ENCODE results near the gene ZNF668.
"Not testable (repeated sequence)": the region's sequence is repeated elsewhere in the genome, so short reads cannot be mapped to it uniquely, and the experiment has no call there.

Gene ZNF668

GRCh38 chr16:31100876-31101641, 27.0 kb upstream of the ZNF668 start:
- not testable (repeated sequence) for DNase-seq

- DNase-seq = no peak
These were observed 26.0 kb upstream of the ZNF668 start for GRCh38 chr16:31099860-31100638.

DNA sequence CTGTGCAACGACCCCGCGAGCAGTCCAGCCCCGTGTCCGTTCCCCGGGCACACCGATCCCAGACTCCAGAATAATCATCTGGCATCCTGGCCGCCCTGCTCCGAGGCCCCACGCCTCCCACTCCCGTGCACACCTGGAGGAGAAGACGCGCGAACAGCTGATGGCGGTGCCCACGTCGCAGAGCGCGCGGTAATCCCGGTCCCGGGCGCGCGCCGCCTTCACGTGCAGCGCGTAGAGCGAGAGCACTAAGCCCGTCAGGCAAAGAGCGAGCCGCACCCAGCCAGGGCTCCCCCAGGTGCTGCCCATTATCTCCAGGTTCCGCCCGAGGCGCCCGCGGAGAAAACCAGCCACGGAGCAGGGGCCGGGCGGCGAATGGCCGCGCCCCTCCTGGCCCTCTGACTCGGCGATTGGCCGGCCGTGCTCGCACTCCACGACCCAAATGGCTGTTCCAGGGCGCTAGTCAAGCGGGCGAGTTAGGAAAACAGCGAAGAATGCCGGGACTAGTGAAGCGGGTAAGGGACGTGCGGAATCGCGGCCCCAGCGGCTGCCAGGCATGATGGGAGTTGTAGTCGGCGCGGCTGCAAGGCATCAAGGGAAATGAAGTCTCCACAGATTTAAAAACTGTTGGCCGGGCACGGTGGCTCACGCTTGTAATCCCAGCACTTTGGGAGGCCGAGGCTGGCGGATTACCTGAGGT, 20.5 kb upstream of the ZNF668 start, which contains the start of gene VKORC1:
Gene VKORC1, minus strand, starts transcription at position 374 of the 697 bp plus-strand sequence. Its CDS starts 68 bp downstream, at position 306.
- peak; percentile 97 for DNase-seq

DNA sequence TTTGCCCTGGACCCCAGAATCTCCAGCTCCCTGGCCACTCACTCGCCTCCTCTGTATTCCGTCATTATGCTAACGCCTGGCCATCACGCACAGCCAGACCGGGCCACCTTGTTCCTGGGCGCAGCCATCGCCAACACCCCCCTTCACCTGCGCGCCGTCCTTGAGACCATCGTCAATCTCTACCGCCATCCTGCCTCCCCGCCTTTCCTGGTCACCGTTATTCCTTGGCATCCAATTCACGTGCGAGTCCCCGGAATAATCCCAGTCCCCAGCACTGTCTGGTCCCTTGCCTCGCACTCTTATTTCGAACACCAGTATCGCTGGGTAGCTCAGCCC, 20.0 kb upstream of the ZNF668 start:
- DNase-seq = no peak

GRCh38 chr16:31093132-31093703, 19.2 kb upstream of the ZNF668 start:
- peak; percentile 52 for DNase-seq

GRCh38 chr16:31092330-31092729, 18.3 kb upstream of the ZNF668 start:
- DNase-seq = no peak

GRCh38 chr16:31090540-31090939, 16.5 kb upstream of the ZNF668 start:
- no peak for DNase-seq

DNA sequence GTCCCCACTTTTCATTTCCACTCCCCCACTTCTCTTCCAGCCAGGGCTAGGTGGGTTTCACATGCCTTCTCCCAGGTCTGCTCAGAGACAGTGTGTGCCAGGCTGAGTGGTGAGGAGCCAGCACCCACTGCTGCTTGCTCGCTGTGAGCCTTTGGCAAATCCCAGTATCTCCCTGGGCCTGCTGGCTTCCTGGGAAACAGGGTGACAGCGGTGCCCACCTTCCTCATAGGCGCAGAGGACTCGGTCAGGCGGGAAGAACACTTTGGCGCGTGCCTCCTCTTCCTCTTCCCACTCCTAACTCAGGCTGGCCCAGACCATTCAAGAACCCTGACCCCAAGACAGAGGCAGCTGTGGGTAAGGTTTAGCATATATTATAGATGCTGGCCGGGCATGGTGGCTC, 15.2 kb upstream of the ZNF668 start:
- DNase-seq = no peak

- DNase-seq = no peak
These were observed 14.6 kb upstream of the ZNF668 start, which contains the start of gene PRSS53 for GRCh38 chr16:31088459-31089183. Gene PRSS53 (minus strand): TSS chr16:31088943. CDS start chr16:31088809, 134 bp downstream.

DNA sequence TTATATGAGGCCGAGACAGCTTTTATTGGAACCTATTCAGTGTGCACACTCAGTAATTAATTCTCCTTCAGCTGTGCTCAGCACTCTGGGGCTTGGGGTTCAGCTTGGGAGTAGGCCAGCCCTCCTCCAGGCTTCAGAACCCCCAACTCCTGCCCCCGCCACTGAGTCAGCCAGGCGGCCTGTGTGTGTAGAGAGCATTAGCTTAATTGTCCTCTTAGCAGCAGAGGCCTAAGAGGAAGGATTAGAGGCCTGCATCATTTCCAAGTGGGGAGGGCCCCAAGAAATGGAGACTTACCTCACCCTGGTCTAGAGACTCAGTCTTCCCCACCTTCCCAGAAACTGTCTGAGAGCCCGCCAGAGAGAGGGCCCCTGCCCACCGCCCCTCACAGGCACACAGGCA, 13.9 kb upstream of the ZNF668 start:
- DNase-seq = no peak

- no peak for DNase-seq
These were observed 13.4 kb upstream of the ZNF668 start for GRCh38 chr16:31087481-31087880.

- DNase-seq = no peak
These were observed 12.5 kb upstream of the ZNF668 start for GRCh38 chr16:31086629-31086906.

DNA sequence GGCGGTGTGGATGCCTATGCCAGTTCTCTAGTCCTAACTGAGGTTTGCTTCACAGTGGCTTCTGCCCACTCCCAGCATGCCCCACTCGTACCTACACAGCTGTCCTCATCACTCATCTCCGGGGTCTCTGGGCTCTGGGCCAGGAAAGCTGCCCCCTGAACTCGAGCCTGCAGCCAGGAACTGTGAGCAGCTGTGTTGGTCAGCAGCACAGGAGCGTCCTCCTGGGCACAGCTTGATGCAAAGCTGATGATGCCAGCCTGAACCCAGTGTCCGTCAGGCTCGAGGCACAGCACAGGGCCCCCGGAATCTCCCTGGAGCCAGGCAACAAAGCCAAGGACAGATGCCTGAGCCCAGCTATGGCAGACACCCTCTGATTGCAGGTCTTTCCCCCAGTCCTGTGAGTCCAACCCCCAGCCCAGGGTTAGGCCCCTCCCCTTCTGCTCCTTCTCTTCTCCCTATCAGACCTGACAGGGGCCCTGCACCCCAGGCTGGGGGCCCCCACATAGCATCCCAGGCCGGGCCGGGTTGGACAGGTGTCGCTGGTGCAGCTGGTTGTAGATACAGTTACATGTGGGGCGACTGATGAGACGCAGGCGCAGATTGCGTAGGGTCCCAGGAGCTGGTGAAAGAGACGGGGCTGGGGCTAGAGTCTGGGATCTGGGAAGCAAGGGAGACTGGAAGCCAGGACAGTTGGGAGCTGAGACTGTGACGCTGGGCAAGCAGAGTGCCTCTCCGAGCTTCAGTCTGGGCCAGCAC, 12.0 kb upstream of the ZNF668 start:
- DNase-seq = no peak

- no peak for DNase-seq
These were observed 11.4 kb upstream of the ZNF668 start for GRCh38 chr16:31085411-31085810.

DNA sequence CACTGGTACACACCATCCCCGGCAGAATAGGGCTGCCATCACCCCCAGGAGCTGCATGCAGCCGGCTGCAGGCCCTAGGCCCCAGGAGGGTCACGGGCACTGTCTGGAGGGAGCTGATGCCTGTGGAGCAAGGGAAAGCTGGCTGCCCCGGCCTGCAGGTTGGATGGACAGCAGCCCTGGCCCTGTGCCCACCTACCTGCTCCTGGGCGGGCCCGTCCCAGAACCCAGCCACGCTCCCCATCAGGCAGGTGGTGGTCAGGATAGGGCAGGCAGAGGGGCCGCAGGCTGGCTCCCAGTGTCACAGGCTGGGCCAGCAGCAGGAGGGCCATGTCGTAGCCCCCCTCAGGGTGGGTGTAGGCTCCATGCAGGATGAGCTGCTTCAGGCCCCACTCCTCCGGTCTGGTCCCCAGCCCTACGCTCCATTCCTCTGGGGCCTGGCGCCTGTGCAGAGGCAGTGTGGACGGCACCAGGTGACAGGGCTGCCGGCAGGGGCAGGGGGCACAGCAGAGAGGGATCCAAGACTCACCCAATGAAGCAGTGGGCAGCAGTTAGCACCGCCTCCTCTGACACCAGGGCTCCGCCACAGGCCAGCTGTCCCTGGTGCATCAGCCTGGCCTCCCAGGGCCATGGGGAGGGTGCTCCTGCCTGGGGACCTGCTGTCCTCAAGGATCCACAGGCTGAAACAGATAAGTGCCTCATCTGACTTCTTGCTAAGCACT, 10.7 kb upstream of the ZNF668 start:
- DNase-seq = no peak

- DNase-seq = no peak
These were observed 9.9 kb upstream of the ZNF668 start for GRCh38 chr16:31083981-31084380.

DNA sequence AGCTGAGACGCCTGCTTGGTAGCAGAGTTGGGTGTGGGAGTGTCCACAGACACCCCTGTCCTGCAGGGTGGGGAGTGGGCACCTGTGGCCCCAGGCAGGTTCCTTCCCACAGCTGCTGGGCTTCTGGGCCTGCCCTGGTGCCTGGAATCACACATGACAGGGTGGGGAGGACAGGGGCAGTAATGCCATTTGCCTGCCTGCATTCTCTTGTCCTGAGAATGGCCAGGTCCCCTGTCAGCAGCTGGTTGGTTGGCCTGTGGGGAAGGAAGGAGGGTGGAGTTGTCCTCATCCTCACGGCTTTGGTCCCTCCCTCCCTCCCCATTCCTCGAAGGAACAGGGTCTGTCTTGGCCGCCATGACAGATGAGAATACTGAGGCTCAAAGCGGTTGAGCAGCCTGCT, 9.5 kb upstream of the ZNF668 start:
- no peak for DNase-seq

GRCh38 chr16:31083081-31083480, 9.0 kb upstream of the ZNF668 start:
- peak; percentile 10 for DNase-seq

DNA sequence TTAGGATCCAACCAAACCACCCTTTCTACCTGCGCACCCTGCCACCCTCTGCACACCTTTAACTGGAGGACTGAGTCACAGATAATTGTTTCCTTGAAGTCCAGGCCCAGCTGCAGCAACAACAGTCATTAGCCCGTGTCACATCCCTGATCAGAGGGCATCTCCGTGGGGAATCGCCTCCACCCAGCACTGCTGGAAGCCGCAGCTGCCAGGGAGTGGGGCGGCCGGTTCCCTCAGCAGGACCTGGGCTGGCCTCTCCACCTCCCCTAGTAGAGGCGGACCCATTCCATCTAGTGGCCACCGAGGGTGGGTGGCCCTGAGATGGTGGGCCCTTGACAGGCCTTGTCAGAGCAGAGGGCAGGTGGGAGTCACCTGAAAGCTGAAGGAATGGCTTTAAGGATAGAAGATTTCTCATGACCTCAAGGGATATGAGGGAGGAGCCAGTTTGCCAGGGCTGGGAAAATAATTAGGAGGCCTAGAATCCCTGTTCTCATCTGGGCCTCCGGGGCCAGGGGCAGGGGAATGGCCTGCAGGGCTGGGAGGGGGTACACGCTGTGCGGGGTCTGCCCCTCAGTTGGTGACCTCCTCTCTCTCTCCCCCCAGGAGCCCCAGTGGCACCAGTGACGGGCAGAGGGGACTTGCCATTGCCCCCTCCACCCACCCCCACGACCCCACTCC, 8.5 kb upstream of the ZNF668 start:
- DNase-seq = no peak

DNA sequence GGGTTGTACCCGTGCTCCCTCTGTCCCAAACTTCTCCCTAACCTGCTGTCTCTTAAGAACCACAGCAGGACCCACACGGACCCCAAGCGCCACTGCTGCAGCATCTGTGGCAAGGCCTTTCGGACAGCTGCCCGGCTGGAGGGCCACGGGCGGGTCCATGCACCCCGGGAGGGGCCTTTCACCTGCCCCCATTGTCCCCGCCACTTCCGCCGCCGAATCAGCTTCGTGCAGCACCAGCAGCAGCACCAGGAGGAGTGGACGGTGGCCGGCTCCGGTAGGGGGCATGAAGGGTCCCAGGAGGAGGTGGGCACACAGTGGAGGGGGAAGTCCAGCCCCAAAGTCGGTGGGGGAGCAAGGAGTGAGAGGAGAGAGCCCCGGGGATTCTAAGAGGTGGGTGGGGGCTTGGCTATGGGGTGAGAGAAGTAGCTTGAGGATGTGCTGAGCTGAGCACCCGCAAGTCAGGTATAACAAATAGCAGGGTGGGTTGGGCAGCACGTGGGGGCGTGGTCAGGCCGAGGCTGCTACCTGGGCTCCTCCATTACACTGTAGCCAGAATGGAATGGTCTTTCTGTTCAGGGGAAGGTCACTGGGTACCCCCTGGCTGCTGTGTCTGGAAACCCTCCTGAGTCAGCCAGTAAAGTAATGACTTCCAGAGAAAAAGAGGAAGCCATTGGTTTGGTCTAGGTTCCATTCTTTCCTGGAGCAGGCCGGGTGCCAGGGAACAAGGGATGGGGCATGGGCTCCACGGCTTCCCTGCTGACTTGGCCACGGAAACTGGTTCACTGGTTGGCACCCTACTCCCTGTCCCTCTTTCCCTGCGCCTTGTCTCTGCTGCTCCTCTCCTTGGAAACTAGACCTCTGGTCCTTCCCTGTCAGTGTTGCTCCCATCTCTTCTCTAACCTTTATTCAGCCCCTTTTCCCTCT, 7.7 kb upstream of the ZNF668 start:
- no peak for DNase-seq
